GM18868 (cell line): ENCODE results near the gene PARP2.
"Not testable (repeated sequence)": the region's sequence is repeated elsewhere in the genome, so short reads cannot be mapped to it uniquely, and the experiment has no call there.

Experiments used
- ATAC-seq: cut with Tn5 transposase; IDR thresholded peaks from one replicate; pipeline ENCODE4 v1.9.1; 2021; ENCODE audit warnings: mild to moderate bottlenecking, moderate library complexity; ENCODE audit not compliant: unreplicated experiment

PARP2 gene, protein sequence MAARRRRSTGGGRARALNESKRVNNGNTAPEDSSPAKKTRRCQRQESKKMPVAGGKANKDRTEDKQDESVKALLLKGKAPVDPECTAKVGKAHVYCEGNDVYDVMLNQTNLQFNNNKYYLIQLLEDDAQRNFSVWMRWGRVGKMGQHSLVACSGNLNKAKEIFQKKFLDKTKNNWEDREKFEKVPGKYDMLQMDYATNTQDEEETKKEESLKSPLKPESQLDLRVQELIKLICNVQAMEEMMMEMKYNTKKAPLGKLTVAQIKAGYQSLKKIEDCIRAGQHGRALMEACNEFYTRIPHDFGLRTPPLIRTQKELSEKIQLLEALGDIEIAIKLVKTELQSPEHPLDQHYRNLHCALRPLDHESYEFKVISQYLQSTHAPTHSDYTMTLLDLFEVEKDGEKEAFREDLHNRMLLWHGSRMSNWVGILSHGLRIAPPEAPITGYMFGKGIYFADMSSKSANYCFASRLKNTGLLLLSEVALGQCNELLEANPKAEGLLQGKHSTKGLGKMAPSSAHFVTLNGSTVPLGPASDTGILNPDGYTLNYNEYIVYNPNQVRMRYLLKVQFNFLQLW

GRCh38 chr14:20343092-20343861, at the start of gene PARP2:
PARP2 (plus strand) TSS chr14:20343635; CDS start chr14:20343642, 7 bp downstream.
- peak; percentile 92 for ATAC-seq

- ATAC-seq, result no peak
Observed at GRCh38 chr14:20294636-20295035, 48.8 kb upstream of the PARP2 start.

GRCh38 chr14:20295067-20295466, 48.4 kb upstream of the PARP2 start:
- ATAC-seq, result peak; percentile 98

DNA sequence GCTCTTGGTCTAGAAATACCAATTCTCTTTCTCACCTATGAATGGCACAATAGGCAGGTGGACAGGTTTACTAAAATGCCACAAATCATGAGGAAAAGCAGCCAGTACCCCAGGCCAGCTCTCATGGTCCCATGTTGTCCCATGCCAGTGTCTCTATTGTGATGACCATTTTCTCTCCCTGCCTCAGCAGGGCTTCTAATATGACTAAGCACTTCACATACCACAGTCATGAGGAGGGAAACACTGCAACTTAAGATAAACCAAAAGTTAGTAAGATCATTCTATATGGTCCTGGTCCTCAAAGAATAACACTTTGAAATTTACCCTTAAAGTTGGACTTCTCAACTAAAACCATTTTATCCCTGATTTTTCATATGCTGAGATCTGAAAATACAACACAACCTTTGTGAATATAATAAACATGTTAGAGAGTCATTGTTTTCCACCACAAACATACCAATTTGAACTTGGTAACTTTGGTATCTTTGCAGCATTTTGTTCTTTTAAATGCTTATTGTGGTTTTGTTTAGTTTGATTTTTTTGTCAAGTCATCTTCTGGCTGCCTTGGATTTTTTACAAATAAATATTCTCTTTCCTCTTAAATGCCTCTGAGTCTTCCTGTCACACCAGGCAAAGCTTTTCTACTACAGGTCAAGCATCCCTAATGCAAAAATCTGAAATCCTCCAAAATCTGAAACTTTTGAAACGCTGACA, 41.2 kb upstream of the PARP2 start:
- ATAC-seq, result no peak

DNA sequence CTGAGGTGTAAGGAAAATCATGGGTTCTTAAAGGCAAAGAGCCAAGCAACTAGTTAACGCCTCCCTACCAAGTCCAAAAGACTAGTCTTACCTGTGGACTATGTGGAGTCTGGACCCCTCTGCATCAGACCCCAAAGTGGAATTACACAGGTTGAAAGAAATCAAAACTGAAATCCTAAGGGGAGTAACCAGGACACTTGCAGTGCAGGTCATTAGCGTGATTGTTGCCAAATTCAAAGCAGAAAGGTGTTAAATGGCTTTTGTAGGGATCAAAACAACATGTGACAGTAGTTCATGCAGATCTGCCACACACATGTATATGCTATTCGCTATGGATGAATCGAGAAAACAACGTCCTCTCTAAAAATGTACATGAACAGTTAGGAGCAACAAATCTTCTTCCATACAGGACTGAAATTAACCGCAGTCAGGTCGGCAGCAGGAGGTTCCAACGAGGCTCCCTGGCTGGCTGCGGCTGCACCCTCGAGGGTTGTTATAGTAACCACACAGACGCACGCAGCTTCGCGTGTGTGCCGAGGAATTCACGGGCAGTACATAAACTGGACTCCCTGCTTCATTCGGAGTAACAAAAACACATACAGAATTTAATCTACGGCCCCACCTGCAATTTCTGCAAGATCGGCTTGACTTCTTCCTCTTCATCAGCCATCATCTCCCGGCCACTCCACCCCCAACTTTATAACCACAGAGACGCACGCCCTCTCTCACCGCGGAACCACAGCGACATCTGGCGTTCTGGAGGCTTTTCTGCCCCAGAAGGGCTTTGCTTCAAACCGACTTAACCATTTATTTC, 38.0 kb upstream of the PARP2 start, which contains the start of gene TTC5:
TTC5 (minus strand) TSS at position 687 of the 814 bp plus-strand sequence; CDS start at position 673, 14 bp downstream.
- ATAC-seq, result peak; percentile 96

DNA sequence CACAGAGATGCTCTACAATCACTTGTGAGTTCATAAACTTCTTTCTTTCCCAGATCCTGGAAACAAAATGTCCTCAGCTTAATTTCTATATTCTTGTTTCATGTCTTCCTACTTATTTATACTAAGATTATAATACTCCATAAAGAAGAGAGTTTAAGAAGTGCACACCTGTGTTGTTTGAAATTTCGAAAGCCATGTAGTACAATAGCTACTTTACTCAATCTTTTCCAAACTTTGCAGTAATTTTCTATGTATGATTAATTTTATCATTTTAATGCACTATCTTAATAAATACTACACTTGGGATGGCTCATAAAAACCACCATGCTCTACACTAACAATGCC, 37.4 kb upstream of the PARP2 start:
- ATAC-seq, result no peak

GRCh38 chr14:20314026-20314425, 29.4 kb upstream of the PARP2 start:
- no peak for ATAC-seq

- ATAC-seq, result no peak
Observed at GRCh38 chr14:20317720-20318119, 25.7 kb upstream of the PARP2 start.

DNA sequence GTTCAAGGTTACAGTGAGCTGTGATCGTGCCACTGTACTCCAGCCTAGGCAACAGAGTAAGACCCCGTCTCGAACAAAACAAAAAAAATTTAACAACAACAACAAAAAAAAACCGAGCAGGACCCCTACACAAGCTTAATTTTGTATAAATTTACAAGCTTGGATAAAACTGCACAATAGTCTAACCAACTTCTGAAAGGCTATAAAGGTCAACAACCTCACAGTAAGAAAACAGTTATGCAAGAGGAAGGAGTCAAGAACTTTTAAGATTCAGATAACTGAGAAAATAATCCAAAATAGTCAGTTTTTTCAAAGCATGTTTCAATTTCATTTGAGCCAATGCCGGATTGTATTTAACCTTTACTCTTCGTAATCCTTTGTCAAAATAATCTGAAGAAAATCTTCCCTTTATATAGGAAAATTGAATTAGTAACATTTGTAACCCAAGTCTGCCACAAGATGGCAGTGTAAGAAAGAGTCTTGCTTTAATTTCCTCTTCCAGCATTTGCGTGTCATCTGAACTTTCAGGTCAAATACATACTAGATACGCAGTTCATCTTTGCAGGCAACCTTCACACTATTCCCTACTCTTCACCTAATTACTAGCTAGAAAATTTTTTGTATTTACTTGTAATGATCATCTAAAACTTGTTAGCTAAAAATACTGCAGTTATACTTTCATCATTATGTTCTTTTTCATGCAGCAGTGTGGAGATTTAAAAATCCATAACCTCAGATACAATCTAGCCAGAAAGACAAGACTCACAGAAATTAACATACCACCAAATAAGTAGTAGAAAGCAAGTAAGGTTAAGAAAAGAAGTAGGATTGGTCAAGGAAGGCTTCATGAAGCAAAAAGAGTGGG, 16.2 kb upstream of the PARP2 start:
- peak; percentile 75 for ATAC-seq

DNA sequence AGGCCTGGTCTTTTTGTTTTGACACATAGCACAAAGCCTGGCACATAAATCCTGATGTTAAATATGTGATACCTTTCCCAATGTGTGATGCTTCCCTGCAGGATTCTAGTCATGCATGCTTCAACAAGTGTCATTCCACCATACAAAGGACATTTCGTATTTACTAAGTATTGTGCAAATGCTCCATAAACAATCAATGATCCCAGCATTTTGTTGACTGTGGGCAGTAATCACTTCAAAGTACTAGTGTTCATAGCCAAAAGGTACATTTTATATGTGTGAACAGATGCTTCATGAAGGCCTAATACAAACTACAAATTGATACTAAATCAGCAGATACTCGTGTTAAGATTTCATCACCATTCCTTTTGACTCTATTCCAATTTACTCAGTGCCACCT, 14.7 kb upstream of the PARP2 start:
- no peak for ATAC-seq

DNA sequence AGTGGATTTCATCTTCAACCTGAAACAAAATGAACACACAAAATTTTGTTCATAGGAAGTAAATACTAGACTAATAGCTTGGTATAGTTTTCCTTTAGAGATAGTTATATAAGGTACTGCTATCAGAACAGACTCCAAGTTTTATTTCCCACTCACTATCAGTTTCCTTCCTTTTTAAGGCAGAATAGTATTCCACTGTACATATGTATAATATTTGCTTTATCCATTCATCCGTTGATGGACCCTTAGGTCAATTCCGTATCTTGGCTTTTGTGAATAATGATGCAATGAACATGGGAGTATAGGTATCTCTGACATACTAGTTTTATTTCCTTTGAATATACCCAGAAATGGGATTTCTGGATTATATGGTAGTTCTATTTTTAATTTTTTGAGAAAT, 14.1 kb upstream of the PARP2 start:
- no peak for ATAC-seq

GRCh38 chr14:20331053-20331613, 12.3 kb upstream of the PARP2 start:
- ATAC-seq, result no peak

- ATAC-seq, result no peak
Observed at GRCh38 chr14:20332431-20332787, 11.0 kb upstream of the PARP2 start.

DNA sequence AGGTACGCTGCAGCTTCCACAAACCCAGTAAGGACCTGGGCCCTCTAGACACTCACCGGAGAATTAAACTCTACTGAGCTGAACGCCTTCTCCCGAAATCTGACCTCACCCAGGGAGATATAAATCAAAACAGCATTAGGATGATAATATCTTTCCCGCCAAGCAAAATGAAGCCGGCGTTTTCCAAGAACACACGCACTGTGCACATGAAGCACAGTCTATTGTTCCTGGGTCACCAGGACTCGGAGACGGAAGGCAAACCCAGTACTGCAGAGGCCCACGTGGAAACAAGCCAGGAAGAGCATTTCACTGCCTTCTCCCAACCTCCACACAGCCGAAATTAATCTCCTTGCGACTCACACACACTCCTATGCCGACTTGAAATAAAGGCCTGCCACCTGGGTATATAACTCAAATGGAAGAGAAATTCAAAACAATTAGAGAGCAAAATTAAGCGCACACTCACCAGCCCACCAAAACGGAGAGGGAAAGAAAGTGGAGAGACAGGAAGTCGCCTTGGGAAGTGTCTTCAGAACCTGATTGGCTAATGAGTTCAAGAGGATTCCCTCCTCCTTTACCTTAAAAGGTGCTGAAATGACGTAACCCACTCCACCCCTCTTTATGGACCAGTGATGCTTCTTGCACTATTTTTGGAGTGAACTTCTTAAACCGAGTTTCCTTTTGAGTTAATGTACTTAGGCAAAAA, 10.5 kb upstream of the PARP2 start, which contains the start of gene CCNB1IP1:
CCNB1IP1 (minus strand) TSS at position 492 of the 706 bp plus-strand sequence. CDS start 16,756 bp downstream, outside the sequence.
- peak; percentile 98 for ATAC-seq

DNA sequence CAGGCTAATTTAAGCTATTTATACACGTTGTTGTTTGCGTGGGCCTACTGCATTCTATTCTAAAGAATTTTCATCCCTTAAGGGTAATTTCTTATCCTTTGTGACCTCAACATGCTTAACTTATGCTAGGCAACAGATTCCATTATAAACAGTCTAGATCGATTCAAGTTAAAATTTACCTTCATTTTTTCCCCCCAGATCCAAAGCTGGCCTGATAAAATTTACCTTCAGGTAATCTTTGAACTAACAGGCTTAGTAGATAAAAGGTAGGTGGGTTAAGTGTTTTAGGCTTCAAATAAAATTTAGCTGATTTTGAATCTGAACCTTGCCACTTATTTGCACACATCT, 10.0 kb upstream of the PARP2 start:
- peak; percentile 17 for ATAC-seq

- no peak for ATAC-seq
Observed at GRCh38 chr14:20334017-20334416, 9.4 kb upstream of the PARP2 start.

- ATAC-seq, result not testable (repeated sequence)
Observed at GRCh38 chr14:20341032-20341431, 2.4 kb upstream of the PARP2 start.

GRCh38 chr14:20341646-20342045, 1.8 kb upstream of the PARP2 start:
- ATAC-seq, result no peak
